AG09319 (cell line): Measurements from ENCODE around the gene TXN2.

Source experiments
- DNase-seq: peaks from one replicate; pipeline ENCODE4 v3.0.0-alpha.2; 2010; ENCODE audit warnings: low read depth; ENCODE audit errors: extremely low read depth
- CTCF ChIP-seq: IDR thresholded peaks from 2 replicates; pipeline ENCODE4 v1.5.1; 2011; ENCODE audit warnings: low read depth, mild to moderate bottlenecking, inconsistent platforms, low read length, moderate library complexity

TXN2 gene

DNA sequence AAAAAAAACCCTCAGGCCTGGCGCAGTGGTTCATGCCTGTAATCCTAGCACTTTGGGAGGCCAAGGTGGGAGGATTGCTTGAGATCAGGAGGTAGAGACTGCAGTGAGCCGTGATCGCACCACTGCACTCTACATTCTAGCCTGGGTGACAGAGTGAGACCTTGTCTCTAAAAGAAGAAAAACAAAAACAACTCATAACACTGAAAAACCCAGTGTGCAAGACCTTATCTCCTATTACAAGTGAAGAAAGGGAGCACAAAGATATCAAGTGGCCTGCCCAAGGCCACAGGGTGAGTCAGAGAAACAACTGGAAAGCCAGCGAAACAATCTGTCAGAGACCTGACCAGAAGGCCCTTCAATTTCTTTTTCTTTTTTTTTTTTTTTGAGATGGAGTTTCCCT is 2.5 kb downstream of the TXN2 start:
- no peak for DNase-seq
- no peak for TF ChIP-seq CTCF

GRCh38 chr22:36475341-36475740 is 6.1 kb downstream of the TXN2 start:
- no peak for TF ChIP-seq CTCF

GRCh38 chr22:36472689-36473088 is 8.8 kb downstream of the TXN2 start:
- no peak for TF ChIP-seq CTCF
- DNase-seq: no peak

More at GRCh38 chr22:36475341-36475740, 6.1 kb downstream of the TXN2 start:
- DNase-seq: no peak

DNA sequence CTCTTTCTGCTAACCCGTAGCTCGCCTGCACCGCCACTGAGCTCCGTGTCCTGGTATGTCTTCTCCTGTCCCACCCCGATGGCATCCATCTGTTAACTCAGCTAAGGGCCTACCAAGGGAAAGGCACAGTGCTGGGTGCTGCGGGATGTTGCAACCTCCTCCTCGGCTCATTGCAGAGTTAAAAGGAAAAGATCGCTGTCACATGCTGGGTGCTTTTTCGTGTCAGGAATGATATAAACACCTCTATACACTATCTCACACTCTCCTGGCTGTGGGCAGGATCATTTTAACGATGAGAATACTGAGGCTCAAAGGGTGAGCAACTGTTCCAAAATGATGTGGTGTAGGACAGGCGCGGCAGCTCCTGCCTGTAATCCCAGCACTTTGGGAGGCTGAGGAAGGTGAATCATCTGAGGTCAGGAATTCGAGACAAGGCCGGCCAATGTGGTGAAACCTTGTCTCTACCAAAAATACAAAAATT is 10.1 kb downstream of the TXN2 start:
- no peak for DNase-seq
- no peak for TF ChIP-seq CTCF

GRCh38 chr22:36470994-36471331 is 10.5 kb downstream of the TXN2 start:
- no peak for DNase-seq
- TF ChIP-seq CTCF: no peak

DNA sequence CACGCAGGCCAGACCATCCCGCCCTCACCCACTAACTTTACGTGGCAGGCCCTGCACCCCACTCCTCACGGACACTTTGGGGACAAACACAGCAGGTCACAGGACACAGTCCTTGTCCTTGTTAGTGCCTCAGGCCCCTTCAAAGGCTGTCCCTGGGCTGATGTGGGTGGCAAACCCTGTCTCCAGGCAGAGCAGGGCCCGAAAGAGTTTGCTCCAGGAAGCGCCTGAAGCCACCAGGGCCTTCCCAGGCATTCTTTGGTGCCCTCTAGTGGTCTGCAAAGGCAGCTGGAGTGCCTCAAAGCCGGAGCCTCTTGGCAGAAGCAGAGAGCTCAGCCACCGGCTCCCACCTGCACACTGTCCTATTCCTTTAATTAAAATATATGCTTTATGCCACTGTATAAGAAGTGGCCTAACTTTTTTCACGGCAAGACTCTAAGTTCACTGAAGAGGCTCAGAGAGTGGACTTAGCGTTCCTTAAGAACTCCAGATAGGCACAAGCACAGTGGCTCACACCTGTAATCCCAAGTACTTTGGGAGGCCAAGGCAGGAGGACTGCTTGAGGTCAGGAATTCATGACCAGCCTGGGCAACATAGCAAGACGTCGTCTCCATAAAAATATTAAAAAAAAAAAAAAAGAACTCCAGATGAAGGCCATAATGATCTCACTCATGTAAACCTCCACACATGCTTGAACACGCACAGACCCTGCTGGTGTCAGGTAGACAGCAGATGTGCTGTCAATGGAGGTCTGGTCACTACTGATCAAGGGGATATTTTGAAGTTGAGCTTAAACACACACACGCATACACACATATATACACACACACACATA is 11.1 kb downstream of the TXN2 start:
- peak; percentile 75 for DNase-seq
- peak; percentile 98 for TF ChIP-seq CTCF

DNA sequence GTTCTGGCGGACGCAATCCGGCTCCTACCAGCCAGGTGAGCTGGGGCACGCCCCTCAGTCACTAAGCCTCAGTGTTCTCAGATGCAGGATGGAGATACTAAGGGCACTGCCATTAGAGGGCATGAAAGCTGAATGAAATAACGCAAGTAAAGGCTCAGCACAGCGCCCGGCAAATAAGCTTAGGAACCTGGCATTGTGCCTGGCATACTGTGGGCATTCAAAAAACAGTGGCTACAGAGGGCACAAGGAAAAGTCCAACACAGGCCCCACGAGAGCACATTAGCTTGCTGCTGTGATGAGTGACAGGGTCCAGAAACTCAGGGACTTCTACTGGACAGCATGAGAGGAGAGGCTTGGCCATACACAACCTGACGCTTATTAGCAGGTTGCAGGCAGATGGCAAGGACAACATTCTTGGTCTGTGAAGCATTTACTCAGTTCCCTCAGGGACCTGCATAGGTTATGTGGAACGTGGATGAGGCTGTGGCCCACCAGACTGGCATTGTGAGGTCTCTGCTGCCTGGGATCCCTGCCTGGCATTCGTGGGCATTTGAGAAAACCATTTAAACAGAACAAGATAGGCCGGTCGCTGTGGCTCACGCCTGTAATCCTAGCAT is 12.2 kb downstream of the TXN2 start:
- TF ChIP-seq CTCF: no peak

More for the DNA sequence above, 12.2 kb downstream of the TXN2 start:
- no peak for DNase-seq
